Endometrial microvascular endothelial cells (primary cell): ENCODE measurements around the gene MYO1E. TPM values are rescaled to one million over a fixed set of nuclear protein-coding genes. Genes with fewer than 3 reads are reported as not detected.
"Not testable (repeated sequence)": the region's sequence is repeated elsewhere in the genome, so short reads cannot be mapped to it uniquely, and the experiment has no call there.

Experiments used
- in situ Hi-C: cut with HindIII; loops from 2 replicates; pipeline ENCODE4 v1.10.0; 2017; ENCODE audit warnings: low sequenced_read_pairs, low pct_unique_long_range_greater_than_20kb; ENCODE audit errors: inconsistent ontology term
- total RNA-seq: library from RNA; depleted of rRNA; stranded (reverse); fragments of >200 nt; gene quantifications from one replicate; pipeline ENCODE4 v1.2.3, GENCODE V29; 2015; ENCODE audit errors: inconsistent ontology term

Gene MYO1E
- total RNA-seq, 1 donor from 2014 or later: 120 TPM

GRCh38 chr15:59140422-59141226 is 232.0 kb downstream of the MYO1E start:
- in situ Hi-C loops: no loop called here

- in situ Hi-C loops: no loop called here
These were observed 234.4 kb downstream of the MYO1E start for GRCh38 chr15:59138243-59138642.

DNA sequence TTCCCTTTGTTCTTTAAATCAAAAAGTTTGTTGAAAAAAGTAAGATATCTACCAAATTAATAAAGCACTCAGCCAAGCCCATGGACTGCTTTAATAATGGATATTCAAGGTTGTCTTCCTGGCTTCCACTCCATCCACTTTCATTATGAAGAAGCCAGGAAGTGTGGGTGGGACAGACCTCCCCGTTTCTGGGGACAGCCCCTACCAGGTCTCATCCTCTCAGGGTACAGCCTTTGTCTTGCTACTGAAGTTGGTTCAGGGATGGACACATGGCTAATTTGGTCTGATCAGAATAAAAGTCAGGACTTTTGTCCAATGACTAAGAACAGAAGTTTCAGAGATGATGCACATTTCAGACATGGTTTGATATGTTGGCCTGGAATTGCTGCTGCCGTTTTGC is 235.1 kb downstream of the MYO1E start:
- in situ Hi-C loops: no loop called here

GRCh38 chr15:59133929-59134427 is 238.7 kb downstream of the MYO1E start:
- in situ Hi-C loops: no loop called here

GRCh38 chr15:59131969-59132562 is 240.6 kb downstream of the MYO1E start:
- in situ Hi-C loops: no loop called here

DNA sequence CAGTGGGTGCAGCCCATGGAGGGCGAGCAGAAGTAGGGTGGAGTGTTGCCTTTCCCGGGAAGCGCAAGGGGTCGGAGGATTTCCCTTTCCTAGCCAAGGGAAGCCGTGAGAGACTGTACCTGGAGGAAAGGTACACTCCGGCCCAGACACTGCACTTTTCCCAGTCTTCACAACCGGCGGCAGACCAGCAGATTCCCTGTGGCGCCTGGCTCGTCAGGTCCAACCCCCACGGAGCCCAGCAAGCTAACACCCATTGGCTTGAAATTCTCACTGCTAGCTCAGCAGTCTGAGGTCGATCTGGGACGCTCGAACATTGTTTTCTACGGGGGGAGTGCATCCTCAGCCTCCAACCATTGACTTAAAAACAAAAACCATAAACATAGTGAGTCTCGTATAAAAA is 241.2 kb downstream of the MYO1E start:
- in situ Hi-C loops: no loop called here

GRCh38 chr15:59127255-59127654 is 245.4 kb downstream of the MYO1E start:
- in situ Hi-C loops: not testable (repeated sequence)

DNA sequence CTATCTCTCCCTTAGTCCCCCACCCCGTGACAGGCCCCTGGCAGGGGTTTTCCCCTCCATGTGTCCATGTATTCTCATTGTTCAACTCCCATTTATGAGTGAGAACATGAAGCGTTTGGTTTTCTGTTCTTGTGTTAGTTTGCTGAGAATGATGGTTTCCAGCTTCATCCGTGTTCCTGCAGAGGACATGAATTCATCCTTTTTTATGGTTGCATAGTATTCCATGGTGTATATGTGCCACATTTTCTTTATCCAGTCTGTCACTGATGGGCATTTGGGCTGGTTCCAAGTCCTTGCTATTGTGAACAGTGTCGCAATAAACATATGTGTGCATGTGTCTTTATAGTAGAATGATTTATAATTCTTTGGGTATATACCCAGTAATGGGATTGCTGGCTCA is 247.0 kb downstream of the MYO1E start:
- in situ Hi-C loops: not testable (repeated sequence)

DNA sequence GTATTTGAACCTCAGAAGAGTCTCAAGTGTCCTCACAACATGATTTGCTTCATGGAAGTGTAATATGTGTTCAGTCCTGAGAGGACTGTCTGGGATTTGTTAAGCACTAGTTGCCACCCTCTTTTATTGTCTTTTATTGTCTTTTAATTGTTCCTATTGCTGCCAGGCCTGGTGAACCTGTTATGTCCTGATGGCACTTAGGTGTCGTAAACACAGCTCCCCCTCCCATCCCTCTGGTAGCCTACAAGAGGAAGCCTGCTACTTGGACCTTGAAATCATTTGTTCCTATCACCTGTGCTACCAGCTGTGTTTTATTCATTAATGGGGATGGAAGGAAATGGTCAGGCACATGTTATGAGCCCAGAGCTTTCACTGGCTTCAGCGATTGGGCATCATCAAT is 248.4 kb downstream of the MYO1E start:
- in situ Hi-C loops: no loop called here

- in situ Hi-C loops: no loop called here
These were observed 251.7 kb downstream of the MYO1E start for GRCh38 chr15:59120937-59121336.

- in situ Hi-C loops: no loop called here
These were observed 253.0 kb downstream of the MYO1E start for GRCh38 chr15:59119625-59120024.

DNA sequence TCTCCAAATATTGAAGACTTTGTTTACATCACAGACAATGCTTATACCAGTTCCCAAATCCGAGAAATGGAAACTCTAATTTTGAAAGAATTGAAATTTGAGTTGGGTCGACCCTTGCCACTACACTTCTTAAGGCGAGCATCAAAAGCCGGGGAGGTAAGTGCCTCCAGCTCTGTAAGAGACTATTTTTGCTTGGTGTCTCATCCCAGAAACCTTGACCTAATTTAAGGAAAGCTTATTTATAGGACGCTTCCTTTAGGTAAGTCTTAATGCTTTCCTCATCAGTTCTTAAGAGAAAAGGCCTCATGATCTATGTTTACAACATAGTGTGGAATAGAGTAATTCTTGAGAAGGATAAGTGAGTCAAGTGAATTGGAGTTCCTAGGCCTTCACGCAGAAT is 255.9 kb downstream of the MYO1E start:
- in situ Hi-C loops: no loop called here

DNA sequence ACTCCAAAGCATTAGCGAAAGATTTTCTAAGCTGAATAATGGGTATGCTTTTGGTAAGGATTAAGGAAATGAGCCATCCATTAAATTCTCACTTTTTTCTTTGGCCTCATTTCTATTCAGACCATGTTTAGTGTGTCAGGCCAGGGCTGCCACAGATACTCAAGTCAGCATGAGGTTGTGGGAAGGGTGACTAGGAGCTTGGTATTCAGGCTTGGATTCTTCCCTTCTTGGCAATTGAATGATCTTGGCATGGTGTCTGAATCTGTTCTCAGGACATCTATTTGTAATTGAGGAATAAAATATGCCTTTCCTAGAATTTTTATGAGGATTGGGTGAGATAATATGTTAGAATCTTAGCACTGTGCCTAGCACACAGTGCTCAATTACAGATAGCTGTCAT is 256.5 kb downstream of the MYO1E start:
- in situ Hi-C loops: no loop called here

DNA sequence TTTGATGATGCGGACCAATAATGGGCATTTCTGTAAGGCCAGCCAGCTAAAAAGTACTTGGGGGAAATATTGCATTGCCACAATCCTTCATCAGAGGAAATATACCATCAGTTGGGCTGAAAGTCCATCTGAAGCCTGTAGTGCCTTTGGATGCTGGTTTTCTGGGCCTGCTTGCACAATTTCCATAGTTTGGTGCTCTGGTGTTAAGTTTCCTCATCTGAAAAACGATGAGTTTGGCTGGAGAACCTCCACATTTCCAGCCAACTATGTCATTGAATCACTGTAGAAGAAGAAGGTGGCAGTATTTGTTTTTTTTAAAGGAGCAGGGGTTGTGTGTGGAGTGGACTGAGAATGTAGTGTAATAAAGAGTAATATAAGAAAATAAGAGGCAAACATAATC is 257.6 kb downstream of the MYO1E start:
- in situ Hi-C loops: no loop called here

- in situ Hi-C loops: no loop called here
These were observed 261.4 kb downstream of the MYO1E start for GRCh38 chr15:59111251-59111650.

- in situ Hi-C loops: no loop called here
These were observed 266.8 kb downstream of the MYO1E start for GRCh38 chr15:59105854-59106253.

- in situ Hi-C loops: no loop called here
These were observed 267.5 kb downstream of the MYO1E start, which contains the start of gene CCNB2 for GRCh38 chr15:59104912-59105732. CCNB2 (plus strand) TSS chr15:59105146; CDS start chr15:59105269, 123 bp downstream.

DNA sequence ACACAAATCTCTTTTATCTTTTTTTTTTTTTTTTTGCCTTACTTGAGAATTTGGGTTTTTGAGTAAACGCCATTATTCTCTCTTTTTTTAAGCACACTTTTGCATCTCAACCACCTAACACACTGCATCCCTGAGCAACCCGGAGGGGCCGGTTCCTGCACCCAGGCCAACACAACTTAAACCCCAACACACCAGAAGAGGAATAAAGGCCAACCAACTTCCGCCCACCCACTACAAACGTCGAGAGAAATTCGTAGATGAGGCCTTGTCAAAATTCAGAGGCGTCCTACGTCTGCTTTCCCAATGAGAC is 268.1 kb downstream of the MYO1E start:
- in situ Hi-C loops: no loop called here

GRCh38 chr15:59099162-59099685 is 273.4 kb downstream of the MYO1E start:
- in situ Hi-C loops: no loop called here
